ENCODE measurements around the gene ORC3.
"Not testable (repeated sequence)": the region's sequence is repeated elsewhere in the genome, so short reads cannot be mapped to it uniquely, and the experiment has no call there.

ORC3 gene

DNA sequence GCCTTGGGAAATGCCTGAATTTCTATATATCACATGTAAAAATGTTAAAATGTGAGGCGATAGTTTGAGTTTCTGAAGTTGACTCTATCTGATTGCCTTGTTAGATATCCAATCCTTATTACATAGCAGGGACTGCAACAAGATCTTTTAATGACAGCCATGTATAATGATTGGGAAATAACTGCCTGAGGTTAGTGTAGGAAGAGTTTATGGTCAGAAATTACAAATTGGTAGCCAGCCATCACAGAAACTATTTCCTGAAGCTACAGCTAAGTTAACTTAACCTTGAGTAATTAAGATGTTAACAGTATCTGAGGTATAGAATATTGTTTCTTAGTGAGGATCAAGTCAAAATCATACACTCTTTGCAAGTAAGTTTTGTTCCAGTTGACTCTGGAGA, 71.1 kb downstream of the ORC3 start:
- no peak for DNase-seq (ENCODE audit: low spot score)

DNA sequence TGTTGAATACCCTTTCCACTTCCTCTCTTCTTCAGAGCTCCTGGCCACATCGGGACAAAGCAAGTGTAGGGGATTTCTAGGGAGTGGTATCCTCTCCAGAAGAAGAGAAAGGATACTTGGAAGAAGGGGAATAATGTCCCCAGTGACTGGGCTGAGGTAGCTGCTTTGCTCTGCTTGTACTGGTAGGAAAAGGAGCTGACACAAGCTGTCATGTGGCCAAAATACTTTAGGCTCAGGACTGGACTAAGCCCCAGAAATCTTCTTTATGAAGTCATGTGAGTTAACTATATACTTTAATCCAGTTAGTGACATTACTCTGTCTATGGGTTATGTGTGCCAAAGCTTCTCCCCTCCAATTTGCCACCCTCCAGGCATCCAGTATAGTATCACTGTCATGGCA, 71.6 kb downstream of the ORC3 start:
- no peak for DNase-seq (ENCODE audit: low spot score)

DNA sequence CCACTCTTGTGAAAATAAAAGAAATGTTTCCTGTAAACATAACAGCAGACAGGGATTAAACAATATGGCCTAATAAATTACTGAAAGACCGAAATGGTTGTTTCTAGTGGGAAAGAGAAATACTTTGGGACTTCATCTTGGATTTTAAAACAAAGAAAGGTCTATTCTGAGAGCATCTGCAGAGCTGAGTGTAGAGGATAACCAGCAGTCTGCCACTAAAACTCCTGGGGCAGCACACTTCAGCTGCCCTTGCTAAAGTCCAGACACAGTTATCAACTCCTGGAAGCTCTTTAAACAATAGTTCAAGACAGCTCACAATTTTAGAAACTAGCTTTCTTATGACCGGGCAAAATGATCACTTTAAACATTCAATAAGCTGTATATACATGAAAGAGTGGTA, 73.5 kb downstream of the ORC3 start:
- no peak for DNase-seq (ENCODE audit: low spot score)

DNA sequence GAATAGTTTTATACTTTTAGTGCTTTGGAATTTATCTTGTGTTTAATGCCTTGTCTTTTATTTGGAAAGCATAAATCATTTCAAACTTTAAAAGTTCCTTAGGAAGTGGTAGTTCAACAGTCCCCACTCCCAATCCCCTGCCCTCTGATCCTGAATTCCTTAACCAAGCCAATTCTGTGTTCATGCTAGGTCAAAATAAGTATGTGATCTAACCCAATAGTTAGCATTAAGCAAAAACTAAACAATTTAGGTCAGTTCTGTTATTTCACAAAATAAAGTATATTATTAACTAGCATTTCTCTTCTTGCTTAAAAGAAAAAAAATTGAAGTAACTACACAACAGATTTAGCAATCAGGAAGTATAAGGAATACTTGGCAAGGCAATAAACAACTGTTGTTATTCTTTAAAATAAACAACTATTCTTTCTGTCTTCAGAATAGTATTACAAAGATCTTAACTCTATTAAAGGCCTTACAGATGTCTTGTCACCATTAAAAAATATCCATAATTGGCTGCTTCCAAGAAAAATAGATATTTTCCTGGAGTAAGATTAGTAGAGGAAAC, 75.1 kb downstream of the ORC3 start:
- no peak for DNase-seq (ENCODE audit: low spot score)

DNA sequence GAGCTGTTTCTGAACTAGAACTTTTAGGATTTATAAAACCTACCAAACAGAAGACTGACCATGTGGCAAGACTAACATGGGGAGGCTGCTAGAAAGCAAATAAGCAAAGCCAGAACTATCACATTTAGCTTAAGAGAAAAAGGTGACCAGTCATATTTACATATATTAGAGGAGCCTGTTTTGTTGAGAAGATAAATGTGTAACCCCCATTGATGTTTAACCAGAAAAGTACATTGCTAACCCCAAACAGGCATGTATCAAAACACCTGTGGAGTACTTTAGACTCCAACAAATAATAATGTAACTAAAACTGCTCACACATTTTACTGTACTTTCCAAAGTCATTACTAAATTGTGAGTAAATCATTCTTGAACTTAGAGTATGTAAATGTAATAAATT, 77.1 kb downstream of the ORC3 start:
- DNase-seq (ENCODE audit: low spot score): no peak

DNA sequence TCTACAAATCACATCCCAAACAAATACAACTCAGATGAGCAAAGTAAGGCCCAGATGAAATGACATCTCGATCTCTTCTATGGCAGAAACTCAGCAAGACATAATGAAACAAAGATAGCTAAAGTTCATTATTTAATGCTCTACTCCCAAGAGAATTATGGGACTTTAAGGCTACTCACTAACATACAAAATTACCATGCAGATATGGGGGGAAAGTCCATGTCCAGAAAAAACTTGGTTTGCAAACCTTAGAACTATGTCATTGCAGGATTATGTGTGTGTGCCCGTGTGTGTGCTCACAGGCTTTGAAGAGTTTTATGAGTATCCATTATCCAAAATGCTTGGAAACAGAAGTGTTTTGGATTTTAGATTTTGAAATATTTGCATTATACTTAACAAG, 78.1 kb downstream of the ORC3 start:
- DNase-seq (ENCODE audit: low spot score): no peak

DNA sequence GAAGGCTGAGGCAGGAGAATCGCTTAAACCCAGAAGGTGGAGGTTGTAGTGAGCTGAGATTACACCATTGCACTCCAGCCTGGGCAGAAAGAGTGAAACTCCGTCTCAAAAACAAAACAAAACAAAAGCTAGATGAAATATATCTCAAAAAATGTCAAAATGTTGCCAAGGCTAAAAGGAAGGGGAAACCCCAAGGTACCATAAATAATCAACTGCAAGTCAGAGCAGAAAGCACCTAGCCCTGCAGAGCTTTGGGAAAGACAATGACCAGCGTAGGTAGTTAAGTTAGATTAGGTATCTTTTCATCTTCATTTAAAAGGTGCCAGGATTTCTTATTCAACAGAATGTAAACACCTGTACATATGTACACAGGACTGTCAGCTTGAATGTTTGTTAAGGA, 79.1 kb downstream of the ORC3 start:
- no peak for DNase-seq (ENCODE audit: low spot score)

DNA sequence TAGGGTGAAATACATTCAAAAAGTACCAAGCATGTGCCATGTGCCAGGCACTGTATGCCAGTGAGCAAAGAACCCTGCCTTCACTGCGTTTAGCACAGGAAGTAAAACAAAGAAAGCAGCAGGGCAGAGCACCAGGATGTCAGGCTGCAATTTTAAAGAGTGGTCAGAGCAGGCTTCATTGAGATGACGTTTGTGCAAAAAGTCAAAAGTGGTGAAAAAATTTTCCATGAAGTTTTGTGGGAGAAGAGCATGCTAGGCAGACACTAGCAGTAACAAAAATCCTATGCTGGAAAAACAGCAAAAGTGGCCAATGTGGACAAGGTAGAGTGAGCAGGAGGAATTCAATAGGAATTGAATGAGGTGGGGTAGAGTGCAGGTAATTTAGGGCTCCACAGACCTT, 80.8 kb downstream of the ORC3 start:
- DNase-seq (ENCODE audit: low spot score): no peak

DNA sequence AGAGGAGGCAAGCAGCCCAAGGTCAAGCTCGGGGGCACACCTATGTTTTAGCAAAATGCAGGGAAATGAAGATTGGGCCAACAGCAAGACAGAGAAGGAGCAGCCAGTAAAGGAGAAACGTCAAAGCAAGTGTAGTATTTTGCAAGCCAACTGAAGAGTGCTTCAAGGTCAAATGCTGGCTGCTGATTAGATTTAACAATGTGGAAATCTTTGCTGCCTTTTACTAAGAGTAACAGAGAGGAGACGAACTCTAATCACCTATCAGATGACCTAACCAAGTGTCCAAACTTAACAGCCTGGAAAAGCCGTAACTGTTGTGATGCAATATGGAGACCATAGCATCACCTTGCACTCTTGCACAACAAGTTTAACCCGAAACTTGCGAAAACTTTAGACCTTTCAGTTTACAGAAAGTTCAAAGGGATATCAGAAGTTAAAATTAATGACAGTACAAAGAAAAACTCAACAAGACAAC, 81.7 kb downstream of the ORC3 start:
- DNase-seq (ENCODE audit: low spot score): no peak

DNA sequence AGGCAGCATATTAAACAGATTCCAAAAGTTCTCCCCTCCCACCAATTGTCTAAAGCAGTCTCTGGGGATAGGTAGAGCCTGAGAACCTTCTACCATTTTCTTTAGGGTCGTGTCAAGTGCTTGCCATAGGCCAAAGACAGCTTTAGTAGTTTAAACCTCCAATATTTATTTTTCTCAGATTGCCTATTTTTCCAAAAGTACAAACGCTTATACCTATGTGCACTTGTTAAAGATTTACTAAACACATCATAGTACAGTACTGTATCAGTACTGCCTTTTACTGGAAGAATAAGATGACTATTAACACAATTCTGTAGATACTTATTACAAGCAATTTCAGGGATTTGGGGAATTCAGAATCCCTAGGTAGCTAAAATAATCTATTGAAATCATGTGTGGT, 82.7 kb downstream of the ORC3 start:
- DNase-seq (ENCODE audit: low spot score): no peak

DNA sequence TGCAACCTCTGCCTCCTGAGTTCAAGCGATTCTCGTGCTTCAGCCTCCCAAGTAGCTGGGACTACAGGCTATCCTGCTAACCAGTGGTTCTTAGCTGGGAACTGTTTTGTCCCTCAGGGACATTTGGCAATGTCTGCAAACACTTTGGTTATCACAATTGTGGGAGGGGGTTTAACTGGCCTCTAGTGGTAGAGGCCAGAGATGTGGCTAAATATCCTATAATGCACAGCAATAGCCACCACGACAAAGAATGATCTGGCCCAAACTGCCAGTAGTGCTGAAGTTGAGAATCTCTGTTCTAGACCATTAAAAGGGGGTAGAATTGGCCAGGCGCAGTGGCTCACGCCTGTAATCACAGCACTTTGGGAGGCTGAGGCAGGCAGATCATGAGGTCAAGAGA, 83.3 kb downstream of the ORC3 start:
- DNase-seq (ENCODE audit: low spot score): no peak

DNA sequence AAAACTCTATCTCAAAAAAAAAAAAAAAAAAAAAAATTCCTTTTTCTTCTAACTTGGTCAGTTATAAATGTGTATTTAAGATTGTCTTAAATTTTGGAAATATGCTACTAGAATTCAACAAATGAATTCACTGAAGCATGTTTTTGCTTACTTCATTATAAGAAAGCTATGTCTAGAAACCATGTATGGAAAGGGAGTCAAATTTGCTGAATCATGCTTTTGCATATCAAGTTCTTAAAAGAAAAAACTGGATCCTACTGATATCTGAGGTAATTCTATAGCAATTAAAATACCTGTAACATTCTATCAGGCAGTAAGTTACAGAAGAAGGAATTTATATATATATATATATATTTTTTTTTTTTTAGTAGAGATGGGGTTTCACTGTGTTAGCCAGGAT, 84.4 kb downstream of the ORC3 start:
- no peak for DNase-seq (ENCODE audit: low spot score)

DNA sequence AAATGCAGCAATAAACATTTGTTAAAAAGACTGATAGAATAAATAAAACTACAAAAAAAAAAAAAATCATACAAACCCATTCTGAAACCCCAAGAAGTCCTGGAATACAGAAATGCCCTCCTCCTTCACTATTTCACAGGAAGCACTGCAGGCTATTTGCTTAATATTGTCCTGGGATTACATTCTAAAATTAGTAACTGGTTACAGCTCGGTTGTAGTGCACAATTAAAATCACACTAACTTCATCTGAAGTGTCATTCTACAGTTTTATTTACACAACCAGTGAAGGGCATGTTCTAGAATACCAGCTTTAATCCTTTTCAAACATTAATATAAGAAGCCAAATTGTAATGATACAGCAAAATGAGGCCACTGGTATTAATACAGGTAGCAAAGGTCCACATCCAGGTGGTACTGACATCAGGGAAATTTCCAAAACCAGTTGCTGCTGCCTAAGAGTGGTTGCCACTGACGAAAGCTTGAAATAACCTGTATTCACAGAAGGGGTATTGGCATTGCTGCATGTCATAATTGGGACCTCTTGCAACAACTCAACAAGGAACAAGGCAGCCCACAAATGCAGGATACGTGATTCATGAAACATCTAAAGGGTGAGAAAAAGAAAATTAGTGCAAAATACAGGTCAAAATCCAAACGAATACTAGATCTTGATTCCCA, 85.2 kb downstream of the ORC3 start:
- DNase-seq (ENCODE audit: low spot score): no peak

DNA sequence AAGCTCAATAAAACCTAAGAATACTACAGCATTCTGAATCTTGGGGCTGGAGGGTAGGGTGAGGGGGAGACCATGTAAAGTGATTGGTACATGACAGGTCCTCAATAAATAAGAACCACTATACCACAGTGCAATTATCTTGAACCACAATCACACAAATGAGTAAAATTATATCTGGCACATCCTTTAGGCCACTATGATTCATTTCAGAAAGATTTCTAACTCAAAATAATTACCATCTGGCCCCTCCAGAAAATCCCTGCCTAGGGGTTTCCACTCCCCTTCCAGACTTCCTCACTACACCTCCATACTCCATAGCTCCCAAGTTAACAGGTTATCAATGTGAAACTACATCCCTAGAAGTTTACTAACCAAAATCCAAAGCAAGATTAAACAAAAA, 92.4 kb downstream of the ORC3 start:
- no peak for DNase-seq (ENCODE audit: low spot score)

DNA sequence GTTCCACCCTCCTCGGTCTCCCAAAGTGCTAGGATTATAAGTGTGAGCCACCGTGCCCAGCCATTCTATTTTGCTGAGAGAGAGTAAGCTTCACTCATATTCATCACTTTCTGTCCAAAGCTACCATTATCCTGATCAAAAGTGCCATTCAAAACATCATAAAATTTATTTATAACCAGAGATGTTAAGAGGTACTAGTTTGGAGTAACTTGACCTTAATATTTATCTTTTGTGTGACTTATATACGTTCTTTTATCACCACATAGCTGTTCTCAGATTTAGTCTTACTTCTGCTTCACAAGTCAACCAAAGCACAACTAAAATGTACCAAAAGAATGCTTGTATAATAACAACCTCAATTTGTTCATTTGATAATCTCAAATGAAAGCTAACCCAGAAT, 94.0 kb downstream of the ORC3 start:
- DNase-seq (ENCODE audit: low spot score): no peak

DNA sequence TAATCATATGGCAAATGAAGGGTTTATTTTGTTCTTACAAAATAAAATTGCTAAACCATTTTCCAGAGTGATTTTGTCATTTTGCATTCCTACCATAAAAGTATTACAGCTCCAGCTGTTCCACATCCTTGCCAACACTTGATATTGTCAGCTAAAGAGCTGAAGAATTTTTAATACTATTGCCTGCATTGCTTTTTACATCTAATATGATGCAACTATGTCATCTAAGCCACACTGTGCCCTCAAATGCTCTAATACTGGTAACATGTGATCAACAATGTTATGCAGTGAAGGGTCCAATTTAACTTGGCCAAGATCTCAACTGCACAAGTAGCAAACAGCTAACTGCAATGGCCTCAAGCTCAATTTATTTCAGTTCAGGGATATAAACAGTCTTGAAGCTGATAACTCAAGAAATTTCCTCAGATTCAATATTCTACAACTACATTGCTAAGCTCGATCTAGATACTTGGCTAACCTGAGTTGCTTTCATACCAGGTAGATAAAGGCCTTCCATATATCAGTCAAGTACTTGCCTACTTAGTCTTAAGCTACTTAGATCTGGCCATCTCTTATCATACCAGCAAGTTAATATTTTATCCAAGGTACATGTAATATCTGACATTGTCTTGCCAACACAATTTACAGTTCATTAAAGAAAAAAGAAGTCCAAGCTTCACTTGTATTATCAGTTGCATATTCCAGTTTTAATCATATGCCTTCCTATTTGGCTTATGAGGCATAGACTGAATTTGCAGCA, 95.1 kb downstream of the ORC3 start:
- no peak for DNase-seq (ENCODE audit: low spot score)

DNA sequence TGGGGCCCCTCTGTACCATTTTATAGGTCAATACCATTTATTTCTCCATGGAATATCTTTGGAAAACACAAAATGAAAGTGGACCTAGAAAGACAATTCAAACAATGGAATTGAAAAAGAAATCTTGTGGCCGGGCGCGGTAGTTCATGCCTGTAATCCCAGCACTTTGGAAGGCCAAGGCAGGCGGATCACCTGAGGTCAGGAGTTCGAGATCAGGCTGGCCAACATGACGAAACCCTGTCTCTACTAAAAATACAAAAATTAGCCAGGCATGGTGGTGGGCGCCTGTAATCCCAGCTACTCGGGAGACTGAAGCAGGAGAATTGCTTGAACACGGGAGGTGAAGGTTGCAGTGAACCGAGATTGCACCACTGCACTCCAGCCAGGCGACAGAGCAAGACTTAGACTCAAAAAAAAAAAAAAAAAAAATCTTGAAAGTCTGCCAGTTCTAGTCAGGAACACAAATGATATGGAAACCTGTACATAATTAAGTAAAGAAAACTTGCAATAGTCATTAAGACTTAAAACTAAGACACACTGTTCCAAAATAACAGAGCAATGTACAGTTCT, 96.8 kb downstream of the ORC3 start:
- DNase-seq (ENCODE audit: low spot score): not testable (repeated sequence)

DNA sequence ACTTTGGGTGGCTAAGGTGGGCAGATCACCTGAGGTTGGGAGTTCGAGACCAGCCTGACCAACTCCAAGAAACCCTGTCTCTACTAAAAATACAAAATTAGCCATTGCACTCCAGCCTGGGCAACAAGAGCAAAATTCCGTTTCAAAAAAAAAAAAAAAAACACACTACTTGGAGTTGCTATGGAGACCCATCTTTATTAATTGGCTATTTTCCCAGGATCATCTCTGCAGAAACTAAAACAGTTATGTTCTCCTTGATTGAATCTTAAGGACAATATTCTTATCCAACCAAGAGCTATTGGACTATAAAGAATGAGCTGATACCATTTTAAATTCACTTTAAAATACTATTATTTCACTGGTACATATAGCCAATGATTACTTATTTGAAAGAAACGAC, 97.4 kb downstream of the ORC3 start:
- DNase-seq (ENCODE audit: low spot score): no peak

DNA sequence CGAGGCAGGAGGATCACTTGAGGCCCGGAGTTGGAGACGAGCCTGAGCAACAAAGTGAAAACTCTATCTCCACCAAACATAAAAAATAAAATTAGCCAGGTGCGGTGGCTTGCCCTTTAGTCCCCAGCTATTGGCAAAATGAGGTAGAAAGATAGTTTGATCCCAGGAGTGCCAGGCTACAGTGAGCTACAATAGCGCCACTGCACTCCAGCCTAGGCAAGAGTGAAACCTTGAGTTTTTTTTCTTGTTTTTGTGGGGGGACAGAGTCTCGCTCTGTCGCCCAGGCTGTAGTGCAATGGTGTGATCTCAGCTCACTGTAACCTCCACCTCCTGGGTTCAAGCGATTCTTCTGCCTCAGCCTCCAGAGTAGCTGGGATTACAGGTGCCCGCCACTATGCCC, 98.0 kb downstream of the ORC3 start:
- DNase-seq (ENCODE audit: low spot score): not testable (repeated sequence)

DNA sequence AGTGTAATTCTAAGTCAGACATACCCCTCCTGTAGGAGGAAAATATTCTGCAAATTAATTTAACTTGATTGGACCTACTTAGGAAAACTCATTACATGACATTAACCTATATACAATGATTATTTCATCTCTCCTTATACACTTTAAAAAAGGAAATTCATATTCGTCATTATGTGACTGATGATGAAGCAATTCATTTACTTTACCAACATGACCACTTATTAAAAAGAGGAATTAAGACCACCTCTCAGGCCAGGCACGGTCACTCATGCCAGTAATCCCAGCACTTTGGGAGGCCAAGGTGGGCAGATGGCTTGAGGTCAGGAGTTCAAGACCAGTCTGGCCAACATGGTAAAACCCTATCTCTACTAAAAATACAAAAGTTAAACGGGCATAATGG, 100.5 kb downstream of the ORC3 start:
- no peak for DNase-seq (ENCODE audit: low spot score)

DNA sequence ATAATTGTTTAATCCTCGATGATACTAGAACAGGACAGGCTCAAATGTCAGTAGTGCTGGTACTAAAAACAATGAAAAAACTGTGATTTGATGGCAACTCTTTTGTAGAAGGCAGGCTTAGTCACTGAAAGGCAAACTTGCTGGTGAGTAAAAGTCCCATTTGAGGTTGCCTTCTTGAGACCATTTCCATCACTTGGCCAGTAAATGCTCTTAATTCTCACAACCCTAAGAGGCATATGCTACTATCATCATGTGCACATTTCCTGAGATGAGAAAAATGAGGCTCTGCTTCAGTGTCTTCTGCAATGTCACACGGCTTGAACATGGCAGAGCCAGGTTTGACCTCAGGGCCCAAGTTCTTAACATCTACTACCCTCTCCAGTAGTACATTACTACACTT, 102.2 kb downstream of the ORC3 start:
- DNase-seq (ENCODE audit: low spot score): no peak

DNA sequence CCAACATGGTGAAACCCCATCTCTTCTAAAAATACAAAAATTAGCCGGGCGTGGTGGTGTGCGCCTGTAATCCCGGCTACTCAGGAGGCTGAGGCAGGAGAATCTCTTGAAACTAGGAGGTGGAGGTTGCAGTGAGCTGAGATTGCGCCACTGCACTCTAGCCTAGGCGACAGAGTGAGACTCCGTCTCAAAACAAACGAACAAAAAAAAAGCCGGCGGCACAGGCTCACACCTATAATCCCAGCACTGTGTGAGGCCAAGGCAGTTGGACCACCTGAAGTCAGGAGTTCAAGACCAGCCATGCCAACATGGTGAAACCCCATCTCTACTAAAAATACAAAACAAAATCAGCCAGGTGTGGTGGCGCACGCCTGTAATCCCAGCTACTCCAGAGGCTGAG, 106.9 kb downstream of the ORC3 start:
- DNase-seq (ENCODE audit: low spot score): not testable (repeated sequence)

All from globus pallidus (tissue), 1 donor.